CD14-positive monocyte (primary cell): Measurements from ENCODE around the gene BEST4. TPM values are rescaled to one million over a fixed set of nuclear protein-coding genes. Genes with fewer than 3 reads are reported as not detected.

ENCODE experiments used
- DNase-seq, 3 donors: peaks; one replicate each; pipeline ENCODE4 v3.0.0-alpha.2; 2011 to 2022
- H2AFZ ChIP-seq: 2 replicates; pipeline ENCODE4 v1.6.0; 2012; ENCODE audit warnings: mild to moderate bottlenecking, low read depth, low read length, inconsistent platforms; ENCODE audit not compliant: insufficient read depth, poor library complexity, severe bottlenecking
- H3K27ac ChIP-seq, 2 donors: 1 replicate in 1 of 2; 2 replicates in 1 of 2; pipeline ENCODE4 v1.5.1; 2012 to 2013; ENCODE audit warnings: low read length in 2 of 2, control low read depth in 1 of 2, inconsistent platforms in 1 of 2, low read depth in 1 of 2, mild to moderate bottlenecking in 1 of 2
- H3K27me3 ChIP-seq, 2 donors: one replicate each; pipeline versions ENCODE4 v1.6.0 to v1.6.1; 2011 to 2013; ENCODE audit warnings: low read length in 2 of 2; ENCODE audit not compliant: control insufficient read depth in 2 of 2, insufficient read depth in 2 of 2
- H3K36me3 ChIP-seq, 2 donors: replicated peaks in 1 of 2; 1 replicate in 1 of 2; 2 replicates in 1 of 2; pipeline versions ENCODE4 v1.5.1 to v1.6.1; 2012 to 2013; ENCODE audit warnings: low read length in 2 of 2, control low read depth in 1 of 2, inconsistent platforms in 1 of 2, mild to moderate bottlenecking in 1 of 2; ENCODE audit not compliant: insufficient read depth in 2 of 2, control insufficient read depth in 1 of 2
- H3K4me1 ChIP-seq, 2 donors: 1 replicate in 1 of 2; 2 replicates in 1 of 2; pipeline versions ENCODE4 v1.5.1 to v1.6.1; 2012 to 2013; ENCODE audit warnings: low read length in 2 of 2, control low read depth in 1 of 2, inconsistent platforms in 1 of 2, mild to moderate bottlenecking in 1 of 2, moderate library complexity in 1 of 2; ENCODE audit not compliant: insufficient read depth in 2 of 2, control insufficient read depth in 1 of 2
- H3K4me2 ChIP-seq: replicated peaks from 2 replicates; pipeline ENCODE3; 2012; ENCODE audit warnings: low read length, moderate library complexity, mild to moderate bottlenecking; ENCODE audit not compliant: poor library complexity, severe bottlenecking; ENCODE audit errors: extremely low read depth
- H3K4me3 ChIP-seq, 3 experiments: fragments of 200-600 bp in 1 of 3; sonication (generic) in 1 of 3; replicated peaks in 1 of 3; 1 replicate in 2 of 3; 2 replicates in 1 of 3; pipeline ENCODE4 v1.5.1; 2011 to 2013; ENCODE audit warnings: low read length in 3 of 3, mild to moderate bottlenecking in 3 of 3, control low read depth in 2 of 3, low read depth in 2 of 3, inconsistent platforms in 1 of 3, moderate library complexity in 1 of 3
- H3K79me2 ChIP-seq: 2 replicates; pipeline ENCODE4 v1.6.0; 2012; ENCODE audit warnings: mild to moderate bottlenecking, control low read depth, inconsistent platforms, low read length, moderate library complexity; ENCODE audit not compliant: insufficient read depth
- H3K9ac ChIP-seq: 2 replicates; pipeline ENCODE4 v1.6.0; 2017; ENCODE audit warnings: low read length, mild to moderate bottlenecking; ENCODE audit not compliant: insufficient read depth, poor library complexity, severe bottlenecking
- H3K9me3 ChIP-seq, 2 donors: replicated peaks in 1 of 2; 1 replicate in 1 of 2; 2 replicates in 1 of 2; pipeline versions ENCODE4 v1.5.1 to v1.6.1; 2012 to 2013; ENCODE audit warnings: low read length in 2 of 2, control low read depth in 1 of 2; ENCODE audit not compliant: control insufficient read depth in 1 of 2, insufficient read depth in 1 of 2
- H4K20me1 ChIP-seq: 2 replicates; pipeline ENCODE4 v1.6.0; 2012; ENCODE audit warnings: mild to moderate bottlenecking, low read length, control low read depth, moderate library complexity; ENCODE audit not compliant: insufficient read depth
- H3K27ac Mint-ChIP-seq, 7 donors: one replicate each; pipeline ENCODE4 v1.8.0; 2020; ENCODE audit warnings: mild to moderate bottlenecking in 7 of 7, mixed read lengths in 7 of 7, moderate library complexity in 6 of 7, inconsistent platforms in 2 of 7
- H3K27me3 Mint-ChIP-seq, 3 donors: one replicate each; pipeline ENCODE4 v1.8.0; 2021 to 2022; ENCODE audit warnings: low read depth in 3 of 3, mild to moderate bottlenecking in 3 of 3, mixed read lengths in 3 of 3, moderate library complexity in 3 of 3, inconsistent platforms in 1 of 3
- H3K36me3 Mint-ChIP-seq, 2 donors: one replicate each; pipeline ENCODE4 v1.8.0; 2020; ENCODE audit warnings: mixed read lengths in 2 of 2, inconsistent platforms in 1 of 2, mild to moderate bottlenecking in 1 of 2
- H3K4me1 Mint-ChIP-seq: one replicate; pipeline ENCODE4 v1.8.0; 2020; ENCODE audit warnings: mild to moderate bottlenecking, mixed read lengths
- H3K4me3 Mint-ChIP-seq, 2 donors: one replicate each; pipeline ENCODE4 v1.8.0; 2020; ENCODE audit warnings: mild to moderate bottlenecking in 2 of 2, mixed read lengths in 2 of 2, moderate library complexity in 1 of 2
- H3K9me3 Mint-ChIP-seq, 7 donors: one replicate each; pipeline ENCODE4 v1.8.0; 2020 to 2022; ENCODE audit warnings: mixed read lengths in 7 of 7, mild to moderate bottlenecking in 6 of 7, moderate library complexity in 6 of 7, inconsistent platforms in 2 of 7
- CTCF ChIP-seq: fragments of 200-600 bp; IDR thresholded peaks from one replicate; pipeline ENCODE4 v1.8.0; 2022; ENCODE audit warnings: antibody characterized with exemption, mild to moderate bottlenecking
- WGBS: methylation state at CpG from one replicate; pipeline ENCODE4 v1.1.5; 2013; ENCODE audit warnings: missing lambda C conversion rate; ENCODE audit not compliant: insufficient coverage; 5-methylcytosine and 5-hydroxymethylcytosine counted together
- intact Hi-C, 2 donors: fragments of 100-400 bp; cut with micrococcal nuclease; formaldehyde crosslinking; loops; one replicate each; pipeline versions ENCODE4 v1.15.0 to v1.15.1; 2023
- polyA plus RNA-seq, 3 donors: library from polyadenylated mRNA; depleted of rRNA in 1 of 3; unstranded in 2 of 3; stranded (reverse) in 1 of 3; fragments of 300-500 nt in 2 of 3; fragments of >200 nt in 1 of 3; fragmentation: Illumina TruSeq in 2 of 3; gene quantifications; 1 replicate in 2 of 3; 2 replicates in 1 of 3; pipeline ENCODE4 v1.2.3, GENCODE V29; 2012 to 2021

The BEST4 gene
- polyA plus RNA-seq, 3 donors = 0.19 TPM; not detected in 2

GRCh38 chr1:44785029-44785380, 3.0 kb downstream of the BEST4 start:
- Histone ChIP-seq H3K4me1 (peaks cover 23 to 24% of the 10 kb centered on the region in 2 donors), H3K27ac (no peak overlapping the region), H4K20me1 (peaks cover 9% of the 10 kb centered on the region), H3K4me3 (peak overlapping the region in 1 of 3 experiments; percentile 65), H3K4me2 (no peak overlapping the region), H3K27me3 (peaks cover 0 to 3% of the 10 kb centered on the region in 2 donors), H2AFZ (no peak overlapping the region), H3K79me2 (no peaks in the 10 kb centered on the region), H3K9ac (no peak overlapping the region), H3K9me3 (no peaks in the 10 kb centered on the region), H3K36me3 (peaks cover 4 to 19% of the 10 kb centered on the region in 2 donors)
- intact Hi-C loops = loop anchor here (5.0 to 10.0 kb wide), 2 partner anchors 42 to 230 kb away; partner anchors contain the start of genes HECTD3 (in 1 of the 2) and UROD (in 1 of the 2)
- peaks cover 21 to 24% of the 10 kb centered on the region in 2 donors for H3K36me3 Mint-ChIP-seq
- H3K9me3 Mint-ChIP-seq = peaks cover 0 to 2% (median 0%) of the 10 kb centered on the region in 7 donors
- TF ChIP-seq CTCF = no peak
- WGBS = 91% methylated on average over 6 of the region's 6 CpGs
- peak overlapping the region in 1 of 2 donors; percentile 16 for H3K4me3 Mint-ChIP-seq
- DNase-seq = no peak
- peaks cover 7 to 15% (median 12%) of the 10 kb centered on the region in 3 donors for H3K27me3 Mint-ChIP-seq
- H3K4me1 Mint-ChIP-seq = peaks cover 26% of the 10 kb centered on the region
- no peak overlapping the region for H3K27ac Mint-ChIP-seq

GRCh38 chr1:44784094-44785028, 3.6 kb downstream of the BEST4 start:
- H4K20me1 ChIP-seq = peaks cover 10% of the 10 kb centered on the region
- H3K4me1 Mint-ChIP-seq = peaks cover 26% of the 10 kb centered on the region
- peak overlapping the region; percentile 19 to 65 (median 20) for H3K4me3 ChIP-seq
- H3K9me3 ChIP-seq = no peaks in the 10 kb centered on the region
- peaks cover 7 to 25% of the 10 kb centered on the region in 2 donors for H3K36me3 ChIP-seq
- peaks cover 0 to 2% (median 0%) of the 10 kb centered on the region in 7 donors for H3K9me3 Mint-ChIP-seq
- peak overlapping the region; percentile 73 for H2AFZ ChIP-seq
- H3K4me1 ChIP-seq = peaks cover 23 to 24% of the 10 kb centered on the region in 2 donors
- peak overlapping the region; percentile 53 for H3K9ac ChIP-seq
- H3K4me3 Mint-ChIP-seq = peak overlapping the region; percentile 55 to 75
- DNase-seq = no peak
- peak overlapping the region; percentile 74 for H3K4me2 ChIP-seq
- peaks cover 7 to 15% (median 12%) of the 10 kb centered on the region in 3 donors for H3K27me3 Mint-ChIP-seq
- no peak overlapping the region for H3K27ac Mint-ChIP-seq
- 13% methylated on average over 55 of the region's 71 CpGs for WGBS
- H3K79me2 ChIP-seq = no peaks in the 10 kb centered on the region
- peaks cover 0 to 3% of the 10 kb centered on the region in 2 donors for H3K27me3 ChIP-seq
- peaks cover 28 to 29% of the 10 kb centered on the region in 2 donors for H3K36me3 Mint-ChIP-seq
- no peak for TF ChIP-seq CTCF
- intact Hi-C loops = loop anchor here (5.0 to 10.0 kb wide), 2 partner anchors 43 to 230 kb away; partner anchors contain the start of genes HECTD3 (in 1 of the 2) and UROD (in 1 of the 2)
- H3K27ac ChIP-seq = no peak overlapping the region
